Measurements from ENCODE around the gene NR2C1. TPM values are rescaled to one million over a fixed set of nuclear protein-coding genes. Genes with fewer than 3 reads are reported as not detected.

The NR2C1 gene
- total and polyA plus RNA-seq, 10 of the 15 experiments (the other 5 are each of a cell fraction or from before 2014, with no cell fraction given): 8.8 to 38.1 (median 31.3) TPM

DNA sequence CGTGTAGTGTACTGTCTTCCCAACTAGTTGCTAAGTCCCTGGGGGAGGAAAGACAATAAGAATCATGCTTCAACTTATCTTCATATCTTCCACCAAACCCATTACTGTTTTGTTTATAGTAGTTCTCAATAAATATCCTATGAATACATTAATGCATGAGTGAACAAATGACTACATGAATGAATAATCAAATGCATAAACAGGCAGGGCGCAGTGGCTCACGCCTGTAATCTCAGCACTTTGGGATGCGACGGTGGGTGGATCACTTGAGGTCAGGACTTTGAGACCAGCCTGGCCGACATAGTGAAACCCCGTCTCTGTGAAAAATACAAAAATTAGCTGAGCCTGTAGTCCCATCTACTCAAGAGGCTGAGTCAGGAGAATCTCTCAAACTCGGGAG is 32.1 kb upstream of the NR2C1 start (continued):
- TF ChIP-seq, protein P1, sequence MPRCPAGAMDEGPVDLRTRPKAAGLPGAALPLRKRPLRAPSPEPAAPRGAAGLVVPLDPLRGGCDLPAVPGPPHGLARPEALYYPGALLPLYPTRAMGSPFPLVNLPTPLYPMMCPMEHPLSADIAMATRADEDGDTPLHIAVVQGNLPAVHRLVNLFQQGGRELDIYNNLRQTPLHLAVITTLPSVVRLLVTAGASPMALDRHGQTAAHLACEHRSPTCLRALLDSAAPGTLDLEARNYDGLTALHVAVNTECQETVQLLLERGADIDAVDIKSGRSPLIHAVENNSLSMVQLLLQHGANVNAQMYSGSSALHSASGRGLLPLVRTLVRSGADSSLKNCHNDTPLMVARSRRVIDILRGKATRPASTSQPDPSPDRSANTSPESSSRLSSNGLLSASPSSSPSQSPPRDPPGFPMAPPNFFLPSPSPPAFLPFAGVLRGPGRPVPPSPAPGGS (IDR thresholded peaks at IDR 0.05; ENCODE audit: borderline replicate concordance, insufficient read depth, low read depth, low read length, poor library complexity, severe bottlenecking): no peak
- no peak for TF ChIP-seq CHD2 (IDR thresholded peaks at IDR 0.05; ENCODE audit: borderline replicate concordance, low read depth, low read length)
- TF ChIP-seq MXI1 (IDR thresholded peaks at IDR 0.05; ENCODE audit: low read depth, low read length): no peak
- no peak for TF ChIP-seq FOXM1 (IDR thresholded peaks at IDR 0.05; ENCODE audit: low read depth, low read length)
- TF ChIP-seq, protein P2, sequence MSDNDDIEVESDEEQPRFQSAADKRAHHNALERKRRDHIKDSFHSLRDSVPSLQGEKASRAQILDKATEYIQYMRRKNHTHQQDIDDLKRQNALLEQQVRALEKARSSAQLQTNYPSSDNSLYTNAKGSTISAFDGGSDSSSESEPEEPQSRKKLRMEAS (IDR thresholded peaks at IDR 0.05; ENCODE audit: low read depth, low read length): no peak
- TF ChIP-seq FOXK2 (IDR thresholded peaks at IDR 0.05): no peak
- TF ChIP-seq, protein P3, sequence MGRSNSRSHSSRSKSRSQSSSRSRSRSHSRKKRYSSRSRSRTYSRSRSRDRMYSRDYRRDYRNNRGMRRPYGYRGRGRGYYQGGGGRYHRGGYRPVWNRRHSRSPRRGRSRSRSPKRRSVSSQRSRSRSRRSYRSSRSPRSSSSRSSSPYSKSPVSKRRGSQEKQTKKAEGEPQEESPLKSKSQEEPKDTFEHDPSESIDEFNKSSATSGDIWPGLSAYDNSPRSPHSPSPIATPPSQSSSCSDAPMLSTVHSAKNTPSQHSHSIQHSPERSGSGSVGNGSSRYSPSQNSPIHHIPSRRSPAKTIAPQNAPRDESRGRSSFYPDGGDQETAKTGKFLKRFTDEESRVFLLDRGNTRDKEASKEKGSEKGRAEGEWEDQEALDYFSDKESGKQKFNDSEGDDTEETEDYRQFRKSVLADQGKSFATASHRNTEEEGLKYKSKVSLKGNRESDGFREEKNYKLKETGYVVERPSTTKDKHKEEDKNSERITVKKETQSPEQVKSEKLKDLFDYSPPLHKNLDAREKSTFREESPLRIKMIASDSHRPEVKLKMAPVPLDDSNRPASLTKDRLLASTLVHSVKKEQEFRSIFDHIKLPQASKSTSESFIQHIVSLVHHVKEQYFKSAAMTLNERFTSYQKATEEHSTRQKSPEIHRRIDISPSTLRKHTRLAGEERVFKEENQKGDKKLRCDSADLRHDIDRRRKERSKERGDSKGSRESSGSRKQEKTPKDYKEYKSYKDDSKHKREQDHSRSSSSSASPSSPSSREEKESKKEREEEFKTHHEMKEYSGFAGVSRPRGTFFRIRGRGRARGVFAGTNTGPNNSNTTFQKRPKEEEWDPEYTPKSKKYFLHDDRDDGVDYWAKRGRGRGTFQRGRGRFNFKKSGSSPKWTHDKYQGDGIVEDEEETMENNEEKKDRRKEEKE (IDR thresholded peaks at IDR 0.05): no peak
- no peak for TF ChIP-seq CBX3 (IDR thresholded peaks at IDR 0.05; ENCODE audit: borderline replicate concordance, low read depth)
- no peak for TF ChIP-seq ZNF207 (IDR thresholded peaks at IDR 0.05; ENCODE audit: borderline replicate concordance)
- TF ChIP-seq CREB1 (IDR thresholded peaks at IDR 0.05; ENCODE audit: low read depth): no peak

Data from GM12878 (cell line).